ELR (cell line): ENCODE data around the gene CNTD1.
"Not testable (repeated sequence)": the region's sequence is repeated elsewhere in the genome, so short reads cannot be mapped to it uniquely, and the experiment has no call there.

Source experiments
- DNase-seq: peaks from one replicate; pipeline ENCODE4 v3.0.0-alpha.2; 2015; ENCODE audit warnings: low read depth

Gene CNTD1, protein sequence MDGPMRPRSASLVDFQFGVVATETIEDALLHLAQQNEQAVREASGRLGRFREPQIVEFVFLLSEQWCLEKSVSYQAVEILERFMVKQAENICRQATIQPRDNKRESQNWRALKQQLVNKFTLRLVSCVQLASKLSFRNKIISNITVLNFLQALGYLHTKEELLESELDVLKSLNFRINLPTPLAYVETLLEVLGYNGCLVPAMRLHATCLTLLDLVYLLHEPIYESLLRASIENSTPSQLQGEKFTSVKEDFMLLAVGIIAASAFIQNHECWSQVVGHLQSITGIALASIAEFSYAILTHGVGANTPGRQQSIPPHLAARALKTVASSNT

GRCh38 chr17:42798383-42799380, at the start of gene CNTD1, which contains the start of gene COA3:
Gene CNTD1, plus strand, starts transcription at chr17:42798861. Its CDS starts 207 bp downstream, at chr17:42799068.
Gene COA3, minus strand, starts transcription at chr17:42798704. Its CDS starts 23 bp downstream, at chr17:42798681.
- DNase-seq = peak; percentile 93

GRCh38 chr17:42748908-42749798, 49.5 kb upstream of the CNTD1 start:
- DNase-seq = no peak

- DNase-seq = no peak
Measured at GRCh38 chr17:42750739-42751344, 47.8 kb upstream of the CNTD1 start.

DNA sequence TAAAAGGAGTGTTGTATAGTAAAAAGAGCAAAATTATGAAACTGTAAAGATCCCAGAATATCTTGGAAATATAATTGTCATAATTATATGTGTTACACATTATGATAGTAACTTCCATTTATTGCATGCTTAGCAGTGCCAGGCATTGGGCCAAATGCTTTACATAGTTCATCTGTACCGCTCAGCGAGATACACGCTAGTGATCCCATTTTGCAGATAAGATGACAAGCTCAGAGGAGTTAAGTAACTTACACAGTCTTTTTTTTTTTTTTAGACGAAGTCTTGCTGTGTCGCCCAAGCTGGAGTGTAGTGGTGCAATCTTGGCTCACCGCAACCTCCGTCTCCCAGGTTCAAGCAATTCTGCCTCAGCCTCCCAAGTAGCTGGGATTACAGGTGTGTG, 47.0 kb upstream of the CNTD1 start:
- DNase-seq = no peak

- peak; percentile 23 for DNase-seq
Measured at GRCh38 chr17:42754782-42755181, 43.9 kb upstream of the CNTD1 start.

- DNase-seq = no peak
Measured at GRCh38 chr17:42759982-42760651, 38.5 kb upstream of the CNTD1 start.

DNA sequence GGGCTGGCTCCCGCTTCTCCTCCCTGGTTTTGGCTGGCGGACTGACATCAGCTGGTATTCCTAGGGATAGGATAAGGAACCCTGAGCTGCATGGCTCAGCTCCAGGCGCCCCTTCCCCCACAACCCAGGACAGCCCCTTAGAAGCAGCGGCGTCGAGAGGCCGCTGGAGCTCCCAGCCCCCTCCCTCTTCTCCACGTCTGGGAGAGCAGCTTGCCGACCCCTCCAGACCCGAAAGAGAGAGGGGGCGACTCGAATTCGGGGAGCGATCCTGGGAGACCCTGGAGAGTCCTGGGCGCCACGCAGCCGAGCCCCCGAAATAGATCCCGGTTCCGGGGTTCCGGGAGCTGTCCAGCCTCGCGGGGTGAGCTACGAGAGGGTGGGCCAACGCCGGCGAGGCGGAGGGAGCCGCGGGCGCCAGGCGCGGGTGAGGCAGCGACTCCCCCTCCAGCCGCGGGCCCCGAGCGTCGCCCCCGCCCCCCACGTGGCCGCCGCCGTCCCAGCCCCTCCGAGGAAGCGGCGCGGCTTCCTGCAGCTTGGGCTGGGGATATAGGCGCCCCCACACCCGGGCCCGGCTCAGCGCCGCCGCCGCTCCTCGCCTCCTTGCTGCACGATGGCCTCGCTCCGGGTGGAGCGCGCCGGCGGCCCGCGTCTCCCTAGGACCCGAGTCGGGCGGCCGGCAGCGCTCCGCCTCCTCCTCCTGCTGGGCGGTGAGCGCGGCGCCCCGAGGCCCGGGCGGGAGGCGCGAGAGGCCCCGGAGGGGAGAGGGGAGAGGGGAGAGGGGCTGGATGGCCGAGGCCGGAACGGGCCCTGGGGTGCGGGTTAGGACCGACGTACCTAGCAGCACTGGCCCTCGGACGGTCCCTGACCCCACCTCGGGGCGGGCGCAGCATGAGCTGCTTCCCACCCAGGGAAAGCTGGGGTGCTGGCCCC, 37.7 kb upstream of the CNTD1 start, which contains the start of gene RAMP2:
Gene RAMP2 (plus strand): TSS at position 576 of the 930 bp plus-strand sequence. CDS start 35 bp downstream, at position 611.
- peak; percentile 48 for DNase-seq

GRCh38 chr17:42761638-42762037, 37.0 kb upstream of the CNTD1 start:
- DNase-seq = no peak

- DNase-seq = no peak
Measured at GRCh38 chr17:42766124-42766523, 32.5 kb upstream of the CNTD1 start.

GRCh38 chr17:42767512-42767911, 31.1 kb upstream of the CNTD1 start:
- no peak for DNase-seq

- not testable (repeated sequence) for DNase-seq
Measured at GRCh38 chr17:42768006-42768405, 30.7 kb upstream of the CNTD1 start.

DNA sequence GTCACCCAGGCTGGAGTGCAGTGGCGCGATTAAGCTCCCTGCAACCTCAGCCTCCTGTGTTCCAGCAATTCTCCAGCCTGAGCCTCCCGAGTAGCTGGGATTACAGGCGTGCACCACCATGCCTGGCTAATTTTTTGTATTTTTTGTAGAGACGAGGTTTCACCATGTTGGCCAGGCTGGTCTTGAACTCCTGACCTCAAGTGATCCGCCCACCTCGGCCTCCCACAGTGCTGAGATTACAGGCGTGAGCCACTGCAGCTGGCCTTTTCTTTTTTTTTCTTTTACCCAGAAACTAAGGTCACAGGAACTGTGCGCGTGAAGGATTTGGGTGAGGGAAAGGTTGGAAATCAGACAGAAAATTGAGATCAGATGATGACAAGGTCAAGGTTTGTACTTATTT, 28.7 kb upstream of the CNTD1 start:
- DNase-seq = not testable (repeated sequence)

DNA sequence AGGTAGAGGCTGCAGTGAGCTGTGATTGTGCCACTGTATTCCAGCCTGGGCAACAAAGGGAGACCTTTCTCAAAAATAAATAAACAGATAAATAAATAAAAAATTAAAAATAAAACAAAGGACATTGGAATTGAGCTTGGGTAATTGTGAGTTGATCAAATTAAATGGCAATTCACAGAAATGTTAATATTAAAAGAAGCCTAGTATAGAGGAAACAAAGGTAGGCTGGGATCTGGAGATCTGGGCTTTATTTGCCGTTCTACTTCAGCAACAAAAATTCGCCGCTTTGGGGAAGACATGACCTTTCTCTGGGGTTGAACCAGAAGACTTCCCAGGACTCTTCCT, 25.7 kb upstream of the CNTD1 start:
- no peak for DNase-seq

- peak; percentile 94 for DNase-seq
Measured at GRCh38 chr17:42773290-42774035, 25.2 kb upstream of the CNTD1 start, which contains the start of gene VPS25. Gene VPS25, plus strand, starts transcription at chr17:42773449. Its CDS starts 27 bp downstream, at chr17:42773476.

DNA sequence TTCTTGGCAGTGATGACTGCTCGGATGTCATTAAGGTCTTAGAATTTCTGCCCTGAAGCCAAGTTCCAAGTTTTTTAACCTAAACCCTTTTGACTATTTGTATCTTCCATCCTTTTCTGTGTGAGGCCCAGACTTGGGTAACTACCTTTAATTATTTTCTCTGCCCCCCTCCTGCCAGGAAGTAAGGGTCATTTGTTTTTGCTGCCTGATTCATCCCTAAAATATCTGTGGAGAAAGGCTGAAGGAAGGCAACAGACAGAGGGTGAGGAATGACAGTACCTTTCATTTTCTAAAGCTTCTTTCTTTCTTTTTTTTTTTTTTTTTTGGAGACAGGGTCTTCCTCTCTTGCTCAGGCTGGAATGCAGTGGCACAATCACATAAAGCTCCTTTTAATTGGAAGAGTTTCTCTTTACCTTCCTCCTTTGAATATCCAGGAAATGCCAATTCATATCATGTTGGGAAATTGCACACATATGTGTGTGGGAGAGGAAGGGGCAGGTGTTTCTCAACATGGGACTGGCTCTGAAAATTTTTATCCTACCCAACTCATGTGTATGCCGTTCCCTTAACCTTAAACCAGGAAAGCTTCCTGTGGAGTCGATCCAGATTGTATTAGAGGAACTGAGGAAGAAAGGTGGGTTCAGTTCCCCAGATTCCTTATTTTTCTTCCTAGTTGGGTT, 24.5 kb upstream of the CNTD1 start:
- peak; percentile 77 for DNase-seq

DNA sequence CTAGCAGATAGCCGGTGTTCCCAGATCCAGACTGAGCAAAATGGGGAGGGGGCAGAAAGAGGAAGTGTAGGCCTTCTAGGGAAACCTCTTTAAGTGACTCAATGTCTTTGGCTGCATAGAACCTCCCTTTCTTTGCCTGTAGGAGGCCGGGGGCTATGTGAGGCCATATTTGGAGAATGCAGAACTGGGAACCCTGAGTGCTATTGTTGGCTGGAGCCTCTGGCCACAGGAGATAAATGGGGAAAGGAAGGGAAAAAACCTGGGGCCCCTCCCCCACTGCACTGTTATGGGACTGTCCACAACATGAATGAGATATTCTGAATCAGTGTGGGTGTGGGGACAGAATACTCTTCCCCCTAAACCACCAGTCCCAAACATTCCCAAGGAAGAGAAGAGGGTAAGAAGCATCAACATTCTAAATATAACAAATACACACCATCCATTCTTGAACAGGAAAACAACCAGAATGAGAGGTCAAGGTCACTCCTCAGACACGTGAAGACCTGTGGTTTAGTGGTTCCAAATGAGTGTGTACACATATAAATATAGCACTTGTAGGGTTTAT, 23.0 kb upstream of the CNTD1 start:
- peak; percentile 76 for DNase-seq

DNA sequence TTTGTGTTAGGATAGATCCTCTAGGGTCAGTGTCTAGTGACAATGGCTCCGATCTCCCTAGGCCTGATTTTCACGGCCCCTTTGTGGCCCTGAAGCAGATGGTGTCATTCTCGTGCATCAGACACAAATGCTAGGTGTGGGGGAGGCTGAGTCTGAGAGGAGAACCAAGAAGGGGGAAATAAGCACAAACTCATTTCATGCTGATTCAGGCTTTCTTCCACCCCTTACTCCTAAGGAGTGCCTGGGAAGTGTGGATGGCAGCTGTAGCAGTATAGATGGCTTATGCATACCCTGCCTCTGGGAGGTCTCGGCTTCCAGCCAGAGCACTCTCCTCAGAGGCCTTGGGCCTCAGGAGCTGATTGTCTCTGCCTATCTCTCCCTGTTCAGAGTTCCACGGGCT, 20.1 kb upstream of the CNTD1 start:
- DNase-seq = no peak
